HAP-1 (cell line): ENCODE measurements around the gene IL17A.
"Not testable (repeated sequence)": the region's sequence is repeated elsewhere in the genome, so short reads cannot be mapped to it uniquely, and the experiment has no call there.

Experiments used
- DNase-seq, 2 experiments: peaks; one replicate each; pipeline ENCODE4 v3.0.0-alpha.2; 2016 to 2020; ENCODE audit warnings: low spot score in 2 of 2
- H3K27me3 ChIP-seq: fragments of 250-450 bp; sonication (Bioruptor Pico); 2 replicates; pipeline ENCODE4 v1.5.1; 2020; ENCODE audit warnings: low read depth, mild to moderate bottlenecking, moderate library complexity
- H3K36me3 ChIP-seq: fragments of 250-450 bp; sonication (Bioruptor Pico); replicated peaks from 2 replicates; pipeline ENCODE4 v1.5.1; 2020; ENCODE audit warnings: mild to moderate bottlenecking
- H3K4me1 ChIP-seq: fragments of 250-450 bp; sonication (Bioruptor Pico); 2 replicates; pipeline ENCODE4 v1.5.1; 2020; ENCODE audit warnings: mild to moderate bottlenecking
- H3K4me3 ChIP-seq: fragments of 250-450 bp; sonication (Bioruptor Pico); 2 replicates; pipeline ENCODE4 v1.5.1; 2020; ENCODE audit warnings: mild to moderate bottlenecking, moderate library complexity
- H3K9me3 ChIP-seq: fragments of 250-450 bp; sonication (Bioruptor Pico); 2 replicates; pipeline ENCODE4 v1.5.1; 2020; ENCODE audit warnings: mild to moderate bottlenecking, moderate library complexity
- in situ Hi-C: fragments of 300-500 bp; cut with MboI; formaldehyde crosslinking; loops from 3 replicates; pipeline ENCODE4 v1.14.3; 2020; ENCODE audit warnings: low sequenced_read_pairs, inconsistent platforms, mixed read lengths

The IL17A gene

GRCh38 chr6:52183131-52183713 is 3.0 kb upstream of the IL17A start:
- Histone ChIP-seq H3K36me3 (no peaks in the 10 kb centered on the region), H3K4me3 (no peak overlapping the region), H3K4me1 (no peaks in the 10 kb centered on the region), H3K9me3 (no peaks in the 10 kb centered on the region), H3K27me3 (no peaks in the 10 kb centered on the region)
- in situ Hi-C loops = no loop called here
- DNase-seq = no peak

- Histone ChIP-seq H3K27me3 (peaks cover 3% of the 10 kb centered on the region; the same call in 1 of the 2 replicates), H3K9me3 (no peaks in the 10 kb centered on the region), H3K4me3 (no peak overlapping the region), H3K4me1 (no peaks in the 10 kb centered on the region), H3K36me3 (no peaks in the 10 kb centered on the region)
- DNase-seq = no peak
- in situ Hi-C loops = no loop called here
These were observed 305 bp downstream of the IL17A start for GRCh38 chr6:52186480-52186879.

DNA sequence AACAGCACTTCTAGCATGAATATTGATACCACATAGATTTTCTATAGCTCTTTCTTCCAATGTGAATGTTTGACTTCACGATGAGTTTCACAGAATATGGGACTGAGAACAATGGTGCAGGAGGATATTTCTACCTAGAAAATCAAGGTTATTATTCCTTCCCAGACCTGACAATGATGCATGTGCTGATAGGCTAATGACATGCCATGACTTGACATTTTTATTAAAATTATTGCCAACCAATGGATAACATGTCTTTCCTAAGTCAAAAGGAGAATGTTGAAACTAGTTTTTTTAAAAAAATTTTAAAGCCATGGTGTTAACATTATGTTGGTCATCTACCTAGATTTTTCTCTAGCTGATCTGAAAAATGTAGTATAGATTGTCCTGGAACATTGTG is 923 bp downstream of the IL17A start:
- Histone ChIP-seq H3K9me3 (no peaks in the 10 kb centered on the region), H3K4me3 (no peak overlapping the region)
- in situ Hi-C loops = no loop called here

GRCh38 chr6:52189974-52190373 is 3.8 kb downstream of the IL17A start:
- no peaks in the 10 kb centered on the region for H3K36me3 ChIP-seq
- in situ Hi-C loops = no loop called here
- no peak for DNase-seq
- no peak overlapping the region for H3K4me3 ChIP-seq
- H3K27me3 ChIP-seq = peaks cover 3% of the 10 kb centered on the region; the same call in 1 of the 2 replicates
- no peaks in the 10 kb centered on the region for H3K9me3 ChIP-seq
- no peaks in the 10 kb centered on the region for H3K4me1 ChIP-seq

More for the DNA sequence above, 923 bp downstream of the IL17A start:
- no peaks in the 10 kb centered on the region for H3K4me1 ChIP-seq
- no peak for DNase-seq
- peaks cover 3% of the 10 kb centered on the region; the same call in 1 of the 2 replicates for H3K27me3 ChIP-seq
- no peaks in the 10 kb centered on the region for H3K36me3 ChIP-seq

GRCh38 chr6:52190409-52190808 is 4.2 kb downstream of the IL17A start:
- H3K4me1 ChIP-seq = no peaks in the 10 kb centered on the region
- H3K4me3 ChIP-seq = no peak overlapping the region
- H3K36me3 ChIP-seq = no peaks in the 10 kb centered on the region
- peaks cover 3% of the 10 kb centered on the region; the same call in 1 of the 2 replicates for H3K27me3 ChIP-seq
- DNase-seq = no peak
- in situ Hi-C loops = no loop called here
- no peaks in the 10 kb centered on the region for H3K9me3 ChIP-seq

DNA sequence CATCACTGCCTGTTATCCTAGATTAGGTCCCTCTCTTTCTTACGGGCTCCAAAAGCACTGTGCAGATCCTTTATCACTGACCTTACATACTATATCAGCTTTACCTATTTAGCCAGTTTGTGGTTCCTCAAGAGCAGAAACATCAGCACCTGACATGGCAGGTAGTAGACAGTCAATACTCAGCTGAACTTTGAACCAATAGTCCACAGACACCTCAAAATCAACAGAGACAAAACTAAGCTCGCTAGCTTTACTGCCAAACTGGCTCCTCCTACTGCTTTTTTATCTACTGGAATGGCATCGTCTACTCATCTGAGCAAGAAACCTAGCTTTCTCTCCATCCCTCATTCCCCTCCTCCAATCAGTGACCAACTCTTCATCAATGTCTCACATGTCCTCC is 5.6 kb downstream of the IL17A start:
- Histone ChIP-seq H3K9me3 (no peaks in the 10 kb centered on the region), H3K36me3 (no peaks in the 10 kb centered on the region), H3K4me3 (no peak overlapping the region), H3K27me3 (peaks cover 3% of the 10 kb centered on the region; the same call in 1 of the 2 replicates), H3K4me1 (no peaks in the 10 kb centered on the region)
- no peak for DNase-seq
- in situ Hi-C loops = no loop called here

DNA sequence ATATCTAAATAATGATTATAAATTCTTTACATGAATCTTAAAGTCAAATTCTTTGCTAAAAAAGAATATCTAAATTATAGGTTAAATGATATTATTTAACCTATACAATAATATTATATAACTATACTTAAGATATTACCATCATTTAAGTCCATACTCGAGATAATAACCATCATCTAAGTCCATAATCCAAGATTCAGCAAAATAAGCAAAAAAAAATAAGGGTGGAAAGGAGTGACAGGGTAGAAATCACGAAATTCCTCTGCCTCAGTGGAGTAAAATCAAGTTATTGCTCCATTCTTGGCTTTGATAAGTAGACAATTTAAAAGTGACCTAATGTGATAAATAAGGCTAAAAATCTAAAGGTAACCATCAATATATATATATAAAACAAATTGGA is 9.7 kb downstream of the IL17A start:
- no peak for DNase-seq
- Histone ChIP-seq H3K36me3 (no peaks in the 10 kb centered on the region), H3K4me3 (no peak overlapping the region), H3K27me3 (no peaks in the 10 kb centered on the region), H3K4me1 (no peaks in the 10 kb centered on the region), H3K9me3 (no peaks in the 10 kb centered on the region)
- in situ Hi-C loops = no loop called here

DNA sequence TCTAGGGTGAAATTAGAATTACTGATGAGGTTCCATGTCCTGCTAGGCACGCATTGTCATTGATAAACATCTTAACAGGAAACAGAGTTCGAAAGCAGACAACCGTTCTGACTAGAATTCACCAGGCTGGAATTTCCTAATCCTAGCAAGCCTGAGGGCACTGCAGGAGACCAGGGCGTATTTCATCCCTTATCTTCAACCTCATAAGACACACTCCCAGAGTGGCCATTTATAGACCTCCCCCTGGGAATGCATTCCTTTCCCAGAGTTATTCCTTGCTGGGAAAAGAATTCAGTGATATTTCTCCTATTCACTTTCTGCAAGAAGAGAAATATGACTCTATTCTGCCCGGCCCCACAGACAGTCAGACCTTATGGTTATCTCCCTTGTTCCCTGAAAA is 13.9 kb downstream of the IL17A start:
- H3K4me3 ChIP-seq, DNase-seq, H3K4me1 ChIP-seq, in situ Hi-C loops, H3K36me3 ChIP-seq, H3K9me3 ChIP-seq, H3K27me3 ChIP-seq: not testable (repeated sequence)

GRCh38 chr6:52201046-52201445 is 14.9 kb downstream of the IL17A start:
- Histone ChIP-seq H3K27me3 (no peaks in the 10 kb centered on the region), H3K4me3 (no peak overlapping the region), H3K9me3 (no peaks in the 10 kb centered on the region), H3K36me3 (no peaks in the 10 kb centered on the region), H3K4me1 (no peaks in the 10 kb centered on the region)
- no peak for DNase-seq
- in situ Hi-C loops = no loop called here

DNA sequence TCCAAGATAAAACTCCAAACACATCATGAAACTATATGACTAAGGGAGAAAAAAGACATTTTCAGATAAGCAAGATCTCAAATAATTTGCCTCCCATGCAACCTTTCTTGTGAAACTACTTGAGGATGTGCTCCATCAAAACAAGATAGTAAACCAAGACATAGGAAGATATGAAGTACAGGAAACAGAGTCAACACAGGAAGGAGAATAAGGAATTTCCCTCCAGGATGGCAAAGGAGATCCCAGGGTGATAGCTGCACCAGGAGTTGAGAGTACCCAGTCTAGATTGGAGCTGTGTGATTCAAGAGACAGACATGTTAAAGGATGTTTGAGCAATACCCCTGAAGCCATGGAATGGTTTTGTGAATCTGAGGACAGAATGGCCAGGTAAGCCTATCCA is 15.3 kb downstream of the IL17A start:
- DNase-seq = no peak
- in situ Hi-C loops = no loop called here
- H3K27me3 ChIP-seq = no peaks in the 10 kb centered on the region
- no peaks in the 10 kb centered on the region for H3K4me1 ChIP-seq
- H3K36me3 ChIP-seq = no peaks in the 10 kb centered on the region
- H3K9me3 ChIP-seq = no peaks in the 10 kb centered on the region
- no peak overlapping the region for H3K4me3 ChIP-seq

DNA sequence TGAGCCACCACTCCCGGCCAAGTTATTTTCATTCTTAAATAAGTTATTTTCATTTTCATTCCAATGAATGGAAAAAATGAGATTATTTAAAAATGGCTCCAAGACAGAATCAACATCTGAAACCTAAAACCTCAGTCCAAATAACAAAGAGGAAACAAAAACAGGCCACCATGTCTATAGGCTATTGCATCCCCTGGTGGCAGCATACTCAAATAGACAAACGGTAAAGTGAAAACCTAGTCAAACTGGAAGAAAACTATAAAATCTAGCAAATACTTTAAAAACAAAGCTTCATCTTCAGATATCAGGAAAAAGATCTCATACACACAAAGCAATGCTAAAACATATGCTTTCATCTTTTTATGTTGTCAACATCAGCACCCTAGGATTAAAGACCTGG is 20.9 kb downstream of the IL17A start:
- no peak for DNase-seq
- no peaks in the 10 kb centered on the region for H3K36me3 ChIP-seq
- no peaks in the 10 kb centered on the region for H3K27me3 ChIP-seq
- H3K4me3 ChIP-seq = no peak overlapping the region
- H3K9me3 ChIP-seq = no peaks in the 10 kb centered on the region
- in situ Hi-C loops = no loop called here
- H3K4me1 ChIP-seq = no peaks in the 10 kb centered on the region

DNA sequence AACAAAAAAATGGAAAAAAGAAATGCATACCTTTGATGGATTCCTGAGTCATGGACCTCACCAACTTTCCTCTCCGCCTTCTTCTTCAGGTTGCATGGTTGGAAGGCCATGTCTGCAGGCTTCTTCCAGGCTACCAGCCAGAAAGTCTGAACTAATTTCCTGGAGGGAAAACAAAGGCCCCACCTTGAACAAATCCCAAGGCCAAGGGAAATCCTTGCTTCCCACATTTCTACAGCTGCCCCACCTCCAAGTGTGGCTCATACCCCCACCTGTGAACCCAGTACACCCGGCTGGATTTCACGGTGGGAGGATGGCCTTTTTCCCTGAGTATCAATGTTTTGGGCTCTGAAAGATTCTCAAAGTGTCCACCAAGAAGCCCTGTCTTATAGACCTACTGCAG is 22.4 kb downstream of the IL17A start:
- no peaks in the 10 kb centered on the region for H3K36me3 ChIP-seq
- no peak for DNase-seq
- no peaks in the 10 kb centered on the region for H3K4me1 ChIP-seq
- H3K4me3 ChIP-seq = no peak overlapping the region
- H3K9me3 ChIP-seq = no peaks in the 10 kb centered on the region
- H3K27me3 ChIP-seq = no peaks in the 10 kb centered on the region
- in situ Hi-C loops = no loop called here

- in situ Hi-C loops = no loop called here
- no peaks in the 10 kb centered on the region for H3K4me1 ChIP-seq
- no peaks in the 10 kb centered on the region for H3K9me3 ChIP-seq
- no peak overlapping the region for H3K4me3 ChIP-seq
- H3K27me3 ChIP-seq = no peaks in the 10 kb centered on the region
- DNase-seq = no peak
- no peaks in the 10 kb centered on the region for H3K36me3 ChIP-seq
These were observed 23.6 kb downstream of the IL17A start for GRCh38 chr6:52209770-52210169.

- no peaks in the 10 kb centered on the region for H3K9me3 ChIP-seq
- no peak overlapping the region for H3K4me3 ChIP-seq
- in situ Hi-C loops = no loop called here
- H3K4me1 ChIP-seq = no peaks in the 10 kb centered on the region
- H3K27me3 ChIP-seq = no peaks in the 10 kb centered on the region
- no peak for DNase-seq
- H3K36me3 ChIP-seq = no peaks in the 10 kb centered on the region
These were observed 24.1 kb downstream of the IL17A start for GRCh38 chr6:52210227-52210626.

- H3K9me3 ChIP-seq = no peaks in the 10 kb centered on the region
- H3K27me3 ChIP-seq = no peaks in the 10 kb centered on the region
- no peak overlapping the region for H3K4me3 ChIP-seq
- H3K36me3 ChIP-seq = no peaks in the 10 kb centered on the region
- DNase-seq = no peak
- H3K4me1 ChIP-seq = no peaks in the 10 kb centered on the region
- in situ Hi-C loops = no loop called here
These were observed 27.0 kb downstream of the IL17A start for GRCh38 chr6:52213127-52213526.
